ENCODE results near the gene SPINK1. TPM values are rescaled to one million over a fixed set of nuclear protein-coding genes. Genes with fewer than 3 reads are reported as not detected.

Gene SPINK1
- total RNA-seq, 6 experiments from 2014 or later, result not detected

DNA sequence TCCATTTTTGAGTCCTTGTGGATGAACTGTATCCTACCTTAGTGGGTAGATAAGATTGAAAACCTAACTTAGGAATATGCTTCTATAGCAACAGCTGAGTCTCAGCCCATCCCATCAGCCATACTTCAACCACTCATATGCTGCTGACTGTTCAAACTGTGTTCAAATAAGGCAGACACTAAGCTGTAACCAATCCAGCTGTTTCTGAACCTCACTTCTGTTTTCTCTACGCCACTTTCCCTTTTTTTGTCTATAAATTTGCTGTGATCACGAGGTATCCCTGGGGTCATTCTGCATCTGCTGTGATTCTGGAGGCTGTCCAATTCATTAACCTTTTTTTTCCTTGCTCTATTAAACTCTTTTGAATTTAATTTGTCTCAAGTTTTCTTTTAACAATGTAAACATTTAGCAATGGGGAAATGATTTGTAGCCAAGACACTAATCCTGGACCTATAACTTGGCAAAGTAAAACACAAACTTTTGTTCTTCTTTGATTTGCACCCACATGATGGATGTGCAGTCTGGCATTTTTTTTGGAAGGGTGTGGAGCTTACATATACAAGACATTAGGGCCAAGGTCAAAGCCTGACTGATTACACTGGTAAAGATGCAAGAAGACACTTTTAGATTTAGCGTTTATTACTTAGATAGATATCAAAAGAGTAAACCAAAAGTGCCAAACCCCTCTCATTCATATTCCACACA, 32.1 kb upstream of the SPINK1 start:
- Mint-ChIP-seq H3K36me3 (ENCODE audit: low read depth) (no peaks in the 10 kb centered on the region), H3K4me3 (no peak overlapping the region), H3K4me1 (ENCODE audit: low read depth) (no peaks in the 10 kb centered on the region), H3K9me3 (no peaks in the 10 kb centered on the region; the same call in 1 of the 2 replicates), H3K27ac (no peak overlapping the region), H3K27me3 (ENCODE audit: insufficient read depth) (peaks cover 3% of the 10 kb centered on the region; the same call in 1 of the 2 replicates)
- TF ChIP-seq, protein P1, sequence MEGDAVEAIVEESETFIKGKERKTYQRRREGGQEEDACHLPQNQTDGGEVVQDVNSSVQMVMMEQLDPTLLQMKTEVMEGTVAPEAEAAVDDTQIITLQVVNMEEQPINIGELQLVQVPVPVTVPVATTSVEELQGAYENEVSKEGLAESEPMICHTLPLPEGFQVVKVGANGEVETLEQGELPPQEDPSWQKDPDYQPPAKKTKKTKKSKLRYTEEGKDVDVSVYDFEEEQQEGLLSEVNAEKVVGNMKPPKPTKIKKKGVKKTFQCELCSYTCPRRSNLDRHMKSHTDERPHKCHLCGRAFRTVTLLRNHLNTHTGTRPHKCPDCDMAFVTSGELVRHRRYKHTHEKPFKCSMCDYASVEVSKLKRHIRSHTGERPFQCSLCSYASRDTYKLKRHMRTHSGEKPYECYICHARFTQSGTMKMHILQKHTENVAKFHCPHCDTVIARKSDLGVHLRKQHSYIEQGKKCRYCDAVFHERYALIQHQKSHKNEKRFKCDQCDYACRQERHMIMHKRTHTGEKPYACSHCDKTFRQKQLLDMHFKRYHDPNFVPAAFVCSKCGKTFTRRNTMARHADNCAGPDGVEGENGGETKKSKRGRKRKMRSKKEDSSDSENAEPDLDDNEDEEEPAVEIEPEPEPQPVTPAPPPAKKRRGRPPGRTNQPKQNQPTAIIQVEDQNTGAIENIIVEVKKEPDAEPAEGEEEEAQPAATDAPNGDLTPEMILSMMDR (IDR thresholded peaks at IDR 0.05), result no peak
- DNase-seq, result no peak

DNA sequence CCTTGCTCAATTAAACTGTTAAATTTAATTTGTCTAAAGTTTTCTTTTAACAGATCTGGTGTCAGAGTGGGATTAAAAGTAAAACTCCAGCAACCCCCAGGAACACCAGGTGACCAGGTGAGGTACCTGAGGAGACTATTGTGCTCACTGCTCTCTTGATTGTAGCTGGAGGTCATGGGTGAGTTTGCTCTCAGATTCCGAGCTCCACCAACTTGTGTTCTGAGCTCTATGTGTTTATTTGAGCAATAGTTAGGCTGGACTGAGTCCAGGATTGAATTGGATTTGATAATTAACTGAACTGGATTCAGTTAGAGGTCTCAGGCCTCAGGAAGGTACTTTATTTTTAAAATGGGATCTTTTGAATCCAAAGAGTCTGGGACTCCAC, 29.2 kb upstream of the SPINK1 start:
- Mint-ChIP-seq H3K27me3 (ENCODE audit: insufficient read depth) (no peaks in the 10 kb centered on the region), H3K4me3 (no peak overlapping the region), H3K36me3 (ENCODE audit: low read depth) (no peaks in the 10 kb centered on the region), H3K4me1 (ENCODE audit: low read depth) (no peaks in the 10 kb centered on the region), H3K9me3 (no peaks in the 10 kb centered on the region), H3K27ac (no peak overlapping the region)
- DNase-seq, result no peak
- TF ChIP-seq, protein P1 (IDR thresholded peaks at IDR 0.05), result no peak

DNA sequence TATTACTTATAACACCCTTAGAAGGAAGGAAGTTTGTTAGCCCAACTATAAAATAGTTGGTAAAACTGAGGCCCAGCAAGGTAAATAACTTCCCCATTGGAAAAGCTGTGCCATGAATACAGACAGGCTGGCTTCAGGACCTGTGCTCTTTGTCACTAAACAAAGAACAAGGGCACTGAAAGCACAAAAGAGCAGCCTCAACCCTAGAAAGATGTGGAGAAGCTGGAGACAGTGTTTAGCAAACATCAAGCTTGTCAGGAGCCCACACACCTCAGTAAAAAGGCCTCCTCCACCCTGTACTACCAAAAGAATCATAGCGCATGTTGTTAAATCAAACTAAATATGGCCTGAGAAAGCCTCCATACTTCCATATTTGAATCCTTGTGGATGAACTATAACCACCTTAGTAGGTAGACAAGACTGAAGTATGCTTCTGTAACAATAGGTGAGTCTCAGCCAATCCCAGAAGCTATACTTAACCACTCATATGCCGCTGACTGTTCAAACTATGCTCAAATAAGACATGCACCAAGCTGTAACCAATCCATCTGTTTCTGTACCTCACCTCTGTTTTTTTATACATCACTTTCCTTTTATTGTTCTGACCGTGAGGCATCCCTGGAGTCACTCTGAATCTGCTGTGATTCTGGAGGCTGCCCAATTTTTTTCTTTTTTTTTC, 28.6 kb upstream of the SPINK1 start:
- H3K27me3 Mint-ChIP-seq (ENCODE audit: insufficient read depth), result no peaks in the 10 kb centered on the region; the same call in 1 of the 2 replicates
- H3K36me3 Mint-ChIP-seq (ENCODE audit: low read depth), result no peaks in the 10 kb centered on the region
- DNase-seq, result no peak
- no peak overlapping the region for H3K4me3 Mint-ChIP-seq
- no peaks in the 10 kb centered on the region for H3K9me3 Mint-ChIP-seq
- TF ChIP-seq, protein P1 (IDR thresholded peaks at IDR 0.05), result no peak
- H3K27ac Mint-ChIP-seq, result no peak overlapping the region
- no peaks in the 10 kb centered on the region for H3K4me1 Mint-ChIP-seq (ENCODE audit: low read depth)

DNA sequence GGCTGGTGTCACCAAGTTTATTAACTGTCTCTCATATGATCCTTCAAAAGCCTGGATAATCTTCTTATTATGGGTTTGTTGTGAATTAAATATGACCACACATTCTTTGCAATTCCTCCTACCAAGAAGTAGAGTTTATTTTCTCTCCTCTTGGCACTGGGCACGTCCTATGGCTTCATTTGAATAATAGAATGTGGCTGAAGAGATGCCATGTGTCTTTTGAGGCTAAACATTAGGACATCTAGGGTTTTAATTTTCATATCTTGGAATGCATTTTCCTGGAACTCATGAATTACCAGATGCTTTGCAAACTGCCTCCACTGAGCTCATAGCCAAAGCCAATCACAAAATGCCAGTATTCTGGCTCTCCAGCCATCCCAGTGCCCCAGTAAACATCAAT, 27.1 kb upstream of the SPINK1 start:
- Mint-ChIP-seq H3K4me3 (no peak overlapping the region), H3K27me3 (ENCODE audit: insufficient read depth) (no peaks in the 10 kb centered on the region; the same call in 1 of the 2 replicates), H3K27ac (no peak overlapping the region), H3K36me3 (ENCODE audit: low read depth) (no peaks in the 10 kb centered on the region), H3K4me1 (ENCODE audit: low read depth) (no peaks in the 10 kb centered on the region), H3K9me3 (no peaks in the 10 kb centered on the region)
- no peak for DNase-seq
- TF ChIP-seq, protein P1 (IDR thresholded peaks at IDR 0.05), result no peak

DNA sequence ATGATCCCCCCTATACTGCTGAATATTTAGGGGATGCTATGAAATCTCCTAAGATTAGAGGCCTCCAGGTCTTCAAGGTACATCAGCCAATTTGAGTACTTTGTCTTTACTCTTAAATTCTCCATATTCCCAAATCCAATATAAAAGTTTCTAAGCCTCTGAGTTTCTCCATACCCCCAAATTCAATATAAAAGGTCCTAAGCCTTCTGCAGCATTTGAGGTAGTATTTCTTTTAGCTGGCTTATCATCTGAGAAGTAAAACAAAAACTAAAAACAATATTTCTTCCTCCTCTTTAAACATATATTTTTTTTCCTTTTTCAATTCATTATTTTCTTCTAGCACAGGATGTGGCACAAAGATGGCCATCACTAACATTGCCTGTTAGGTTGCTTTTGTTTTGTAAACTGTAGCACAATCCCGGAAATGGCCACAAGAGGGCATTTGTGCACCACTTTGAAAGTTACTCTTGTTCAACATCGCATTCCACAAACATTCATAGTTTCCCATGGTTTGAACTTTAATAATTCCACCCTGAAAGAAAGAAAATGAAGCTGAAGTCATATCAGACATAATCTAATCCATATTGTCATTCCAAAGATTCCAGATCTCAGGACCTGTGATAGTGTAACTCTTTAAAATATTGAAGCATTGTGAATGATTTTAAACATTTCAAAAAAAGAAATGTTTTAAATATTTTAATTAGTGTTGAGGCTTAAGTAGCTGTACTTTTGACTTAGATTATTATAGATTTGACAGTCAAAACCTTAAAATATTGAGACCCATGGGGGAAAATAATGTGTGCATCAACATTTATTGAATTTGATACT, 26.0 kb upstream of the SPINK1 start:
- H3K4me1 Mint-ChIP-seq (ENCODE audit: low read depth), result no peaks in the 10 kb centered on the region
- no peaks in the 10 kb centered on the region; the same call in 1 of the 2 replicates for H3K27me3 Mint-ChIP-seq (ENCODE audit: insufficient read depth)
- TF ChIP-seq, protein P1 (IDR thresholded peaks at IDR 0.05), result peak; percentile 89
- peak; percentile 56 for DNase-seq
- no peak overlapping the region for H3K4me3 Mint-ChIP-seq
- no peaks in the 10 kb centered on the region for H3K9me3 Mint-ChIP-seq
- H3K27ac Mint-ChIP-seq, result no peak overlapping the region
- no peaks in the 10 kb centered on the region for H3K36me3 Mint-ChIP-seq (ENCODE audit: low read depth)
